UCSD-AML1 (cell line): ENCODE data around the gene SRPX2.
"Not testable (repeated sequence)": the region's sequence is repeated elsewhere in the genome, so short reads cannot be mapped to it uniquely, and the experiment has no call there.

Experiments
- DNase-seq: peaks from one replicate; lab custom pipeline; 2025; ENCODE audit not compliant: unreplicated experiment; lab: John Stamatoyannopoulos, UW

SRPX2 gene

GRCh38 chrX:100695991-100696390 lies 52.0 kb downstream of the SRPX2 start:
- DNase-seq, result no peak

GRCh38 chrX:100696699-100697351 lies 52.8 kb downstream of the SRPX2 start:
- DNase-seq, result no peak

- DNase-seq, result no peak
Observed at GRCh38 chrX:100698551-100698950, 54.6 kb downstream of the SRPX2 start.

- DNase-seq, result no peak
Observed at GRCh38 chrX:100700809-100701208, 56.8 kb downstream of the SRPX2 start.

GRCh38 chrX:100704581-100705203 lies 60.7 kb downstream of the SRPX2 start:
- no peak for DNase-seq

GRCh38 chrX:100710816-100711215 lies 66.8 kb downstream of the SRPX2 start:
- DNase-seq, result no peak

- no peak for DNase-seq
Observed at GRCh38 chrX:100717363-100717762, 73.4 kb downstream of the SRPX2 start.

GRCh38 chrX:100719139-100719538 lies 75.1 kb downstream of the SRPX2 start:
- no peak for DNase-seq

GRCh38 chrX:100720301-100720700 lies 76.3 kb downstream of the SRPX2 start:
- no peak for DNase-seq

GRCh38 chrX:100721328-100721727 lies 77.3 kb downstream of the SRPX2 start:
- DNase-seq, result no peak

GRCh38 chrX:100724006-100724405 lies 80.0 kb downstream of the SRPX2 start:
- not testable (repeated sequence) for DNase-seq
